ENCODE results near the gene PDE7B. TPM values are rescaled to one million over a fixed set of nuclear protein-coding genes. Genes with fewer than 3 reads are reported as not detected.
"Not testable (repeated sequence)": the region's sequence is repeated elsewhere in the genome, so short reads cannot be mapped to it uniquely, and the experiment has no call there.

PDE7B gene
- total RNA-seq, 3 donors from 2014 or later, result 0.05 to 0.18 TPM; not detected in 1

DNA sequence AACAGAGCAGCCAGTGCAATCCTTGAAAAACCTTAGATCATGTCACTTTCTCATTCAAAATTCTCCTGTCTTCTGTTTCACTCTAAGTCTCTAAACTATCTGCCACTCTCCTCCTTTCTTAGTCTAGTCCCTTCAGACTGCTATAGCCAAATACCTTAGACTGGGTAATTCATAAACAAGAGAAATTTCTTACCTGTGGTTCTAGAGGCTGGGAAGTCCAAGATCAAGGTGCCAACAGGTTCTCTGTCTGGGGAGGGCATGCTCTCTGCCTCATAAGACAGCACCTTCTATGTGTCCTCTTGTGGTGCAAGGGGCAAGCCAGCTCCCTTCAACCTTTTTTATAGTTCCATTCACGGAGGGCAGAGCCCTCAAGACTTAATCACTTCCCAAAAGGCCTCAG is 242.3 kb downstream of the PDE7B start:
- H3K36me3 Mint-ChIP-seq (ENCODE audit: insufficient read depth), result peaks cover 1% of the 10 kb centered on the region
- H3K27me3 Mint-ChIP-seq (ENCODE audit: low read depth), result no peaks in the 10 kb centered on the region
- no peak overlapping the region for H3K4me3 Mint-ChIP-seq
- ATAC-seq (no peak), DNase-seq (no peak)
- peaks cover 10% of the 10 kb centered on the region for H3K9me3 Mint-ChIP-seq
- H3K4me1 Mint-ChIP-seq (ENCODE audit: low read depth), result no peaks in the 10 kb centered on the region

DNA sequence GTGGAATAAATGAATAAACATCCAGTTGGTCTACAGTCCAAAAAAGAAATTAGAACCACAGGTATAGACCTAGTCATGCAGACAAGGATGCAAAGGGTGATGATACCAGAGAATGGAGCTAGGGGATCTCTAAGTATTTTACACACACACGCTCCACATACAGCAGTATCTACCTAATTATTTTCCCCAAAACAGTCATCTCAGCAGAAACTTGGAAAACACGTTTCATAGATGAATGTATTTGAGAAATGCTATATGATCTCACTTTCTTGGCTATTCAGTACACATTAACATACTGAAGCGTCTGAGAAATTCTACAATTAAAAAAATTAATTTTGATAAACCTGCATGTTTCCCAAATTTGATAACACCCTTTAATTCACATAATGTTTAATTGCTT is 243.3 kb downstream of the PDE7B start:
- DNase-seq, result no peak
- Mint-ChIP-seq H3K27me3 (ENCODE audit: low read depth) (no peaks in the 10 kb centered on the region), H3K4me3 (no peak overlapping the region), H3K4me1 (ENCODE audit: low read depth) (no peaks in the 10 kb centered on the region), H3K36me3 (ENCODE audit: insufficient read depth) (peaks cover 1% of the 10 kb centered on the region), H3K9me3 (peaks cover 10% of the 10 kb centered on the region)
- ATAC-seq, result no peak

DNA sequence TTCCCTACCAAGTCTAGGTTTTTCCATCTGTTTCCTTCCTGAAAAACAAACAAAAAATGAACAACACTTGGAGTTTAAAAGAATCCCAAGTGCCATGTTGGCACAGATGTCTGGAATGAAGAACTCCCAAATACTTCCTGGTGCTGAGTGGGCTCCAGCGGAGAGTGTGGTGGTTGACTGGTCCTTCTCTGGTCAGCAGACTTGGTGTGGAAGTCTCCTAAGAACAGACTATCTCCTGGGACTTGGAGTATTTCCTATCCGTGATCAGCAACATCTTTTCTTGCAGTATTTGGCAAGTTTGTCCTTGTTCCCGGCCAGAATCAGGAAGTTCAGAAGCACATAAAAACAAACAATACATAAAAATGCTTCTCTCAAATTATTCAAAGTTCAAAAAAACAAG is 244.5 kb downstream of the PDE7B start:
- peaks cover 1% of the 10 kb centered on the region for H3K36me3 Mint-ChIP-seq (ENCODE audit: insufficient read depth)
- peaks cover 10% of the 10 kb centered on the region for H3K9me3 Mint-ChIP-seq

DNA sequence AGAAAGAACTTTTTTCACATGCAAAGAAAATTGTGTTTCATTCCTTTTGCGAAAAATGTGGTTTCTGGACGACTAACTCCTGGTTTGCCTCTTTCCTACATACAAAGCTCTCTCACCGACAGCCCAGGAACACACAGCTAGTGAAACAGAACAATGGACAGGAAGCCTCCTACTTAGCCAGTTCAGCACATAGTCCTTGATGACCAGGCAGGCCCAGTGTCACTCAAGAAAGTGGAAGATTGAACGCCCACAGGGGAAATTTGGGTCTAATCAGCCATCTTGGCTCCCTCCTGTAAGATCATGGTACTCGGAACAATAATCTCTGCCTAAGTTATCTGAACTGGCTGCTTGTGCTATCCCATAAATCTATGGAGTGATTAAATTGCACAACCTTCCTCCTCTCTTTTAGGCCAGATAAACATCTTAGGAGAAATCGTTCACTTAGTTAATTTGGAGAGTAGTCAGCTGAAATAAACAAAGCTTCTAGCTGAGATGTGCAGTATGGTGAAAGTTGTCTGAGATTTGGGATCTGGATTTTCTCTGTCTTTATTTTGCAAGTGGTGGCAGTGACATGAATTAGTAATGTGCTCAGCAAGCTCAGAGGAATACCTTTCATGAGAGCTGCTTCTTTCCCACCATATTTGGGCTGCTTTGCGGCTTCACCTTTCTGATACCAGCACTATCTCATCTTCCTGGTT is 251.6 kb downstream of the PDE7B start:
- DNase-seq (no peak), ATAC-seq (no peak)
- H3K36me3 Mint-ChIP-seq (ENCODE audit: insufficient read depth), result no peaks in the 10 kb centered on the region
- H3K4me3 Mint-ChIP-seq, result no peak overlapping the region
- H3K4me1 Mint-ChIP-seq (ENCODE audit: low read depth), result no peaks in the 10 kb centered on the region
- no peaks in the 10 kb centered on the region for H3K9me3 Mint-ChIP-seq
- peaks cover 5% of the 10 kb centered on the region for H3K27me3 Mint-ChIP-seq (ENCODE audit: low read depth)

More for the DNA sequence above, 244.5 kb downstream of the PDE7B start:
- DNase-seq, result no peak
- ATAC-seq, result no peak
- no peak overlapping the region for H3K4me3 Mint-ChIP-seq
- no peaks in the 10 kb centered on the region for H3K27me3 Mint-ChIP-seq (ENCODE audit: low read depth)
- H3K4me1 Mint-ChIP-seq (ENCODE audit: low read depth), result no peaks in the 10 kb centered on the region

DNA sequence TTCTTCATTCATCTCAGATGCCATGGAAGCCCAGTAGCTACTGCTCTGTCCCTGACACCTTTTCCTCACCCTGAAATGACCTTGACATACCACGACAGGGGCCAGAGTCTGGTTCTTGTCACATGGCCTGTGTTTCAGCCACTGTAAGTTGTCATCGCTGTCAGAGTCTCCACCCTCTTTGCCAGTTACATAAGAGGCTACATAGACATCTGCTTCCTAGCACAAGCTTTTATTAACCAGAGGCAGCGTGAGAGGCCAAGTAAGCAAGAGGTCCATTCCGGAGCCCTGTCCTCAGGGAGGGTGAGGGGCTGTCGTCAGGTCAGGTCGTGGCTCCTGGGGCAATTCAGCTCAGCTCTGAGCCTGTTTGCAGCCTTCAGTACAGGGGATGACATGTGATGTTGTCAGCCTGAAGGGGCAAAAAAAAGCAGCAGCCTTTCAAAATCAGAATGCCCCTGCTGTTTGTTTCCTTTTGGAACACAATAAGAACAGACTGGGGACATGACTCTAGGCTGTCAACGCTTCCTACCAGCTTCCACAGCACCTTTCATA is 252.3 kb downstream of the PDE7B start:
- Mint-ChIP-seq H3K9me3 (no peaks in the 10 kb centered on the region), H3K27me3 (ENCODE audit: low read depth) (peaks cover 7% of the 10 kb centered on the region), H3K4me1 (ENCODE audit: low read depth) (no peaks in the 10 kb centered on the region), H3K36me3 (ENCODE audit: insufficient read depth) (no peaks in the 10 kb centered on the region), H3K4me3 (no peak overlapping the region)
- ATAC-seq (no peak), DNase-seq (no peak)

DNA sequence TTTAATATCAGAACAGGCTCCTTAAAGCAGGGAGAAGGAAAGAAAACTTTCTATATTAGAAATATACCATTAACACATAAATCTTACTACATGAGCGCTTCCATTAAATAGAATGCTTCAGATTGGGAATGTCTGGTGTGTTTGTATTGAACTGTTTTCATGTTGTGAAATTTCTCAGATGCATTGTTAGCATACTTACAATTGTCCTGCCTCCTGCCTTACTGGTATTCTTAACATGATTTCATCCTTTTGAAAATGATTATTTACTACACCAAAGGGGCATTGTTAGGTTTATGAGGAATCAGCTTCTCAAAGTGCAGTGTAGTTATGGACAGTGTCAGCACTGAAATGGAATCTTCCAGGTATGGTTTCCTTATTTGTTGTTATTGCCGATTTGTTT is 253.1 kb downstream of the PDE7B start:
- no peaks in the 10 kb centered on the region for H3K9me3 Mint-ChIP-seq
- no peak overlapping the region for H3K4me3 Mint-ChIP-seq
- no peaks in the 10 kb centered on the region for H3K4me1 Mint-ChIP-seq (ENCODE audit: low read depth)
- no peak for DNase-seq
- no peaks in the 10 kb centered on the region for H3K36me3 Mint-ChIP-seq (ENCODE audit: insufficient read depth)
- H3K27me3 Mint-ChIP-seq (ENCODE audit: low read depth), result peaks cover 7% of the 10 kb centered on the region
- ATAC-seq, result no peak

DNA sequence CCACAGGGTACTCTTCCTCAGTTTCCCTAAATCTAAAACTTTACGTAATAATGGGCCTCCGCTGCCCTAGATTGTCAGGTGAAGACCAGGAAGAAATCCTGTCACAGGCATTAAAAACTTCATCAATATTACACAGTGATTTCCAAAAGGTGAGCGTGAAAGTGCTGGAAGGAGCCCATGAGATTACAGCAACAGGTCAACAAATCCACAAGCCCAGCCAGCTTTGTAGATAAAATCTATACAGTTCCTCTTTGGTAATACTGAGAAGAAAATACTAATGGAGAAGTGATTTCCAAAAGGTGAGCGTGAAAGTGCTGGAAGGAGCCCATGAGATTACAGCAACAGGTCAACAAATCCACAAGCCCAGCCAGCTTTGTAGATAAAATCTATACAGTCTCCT is 254.3 kb downstream of the PDE7B start:
- not testable (repeated sequence) for DNase-seq; H3K4me3 Mint-ChIP-seq; H3K36me3 Mint-ChIP-seq (ENCODE audit: insufficient read depth); H3K4me1 Mint-ChIP-seq (ENCODE audit: low read depth); H3K9me3 Mint-ChIP-seq; H3K27me3 Mint-ChIP-seq (ENCODE audit: low read depth); ATAC-seq

DNA sequence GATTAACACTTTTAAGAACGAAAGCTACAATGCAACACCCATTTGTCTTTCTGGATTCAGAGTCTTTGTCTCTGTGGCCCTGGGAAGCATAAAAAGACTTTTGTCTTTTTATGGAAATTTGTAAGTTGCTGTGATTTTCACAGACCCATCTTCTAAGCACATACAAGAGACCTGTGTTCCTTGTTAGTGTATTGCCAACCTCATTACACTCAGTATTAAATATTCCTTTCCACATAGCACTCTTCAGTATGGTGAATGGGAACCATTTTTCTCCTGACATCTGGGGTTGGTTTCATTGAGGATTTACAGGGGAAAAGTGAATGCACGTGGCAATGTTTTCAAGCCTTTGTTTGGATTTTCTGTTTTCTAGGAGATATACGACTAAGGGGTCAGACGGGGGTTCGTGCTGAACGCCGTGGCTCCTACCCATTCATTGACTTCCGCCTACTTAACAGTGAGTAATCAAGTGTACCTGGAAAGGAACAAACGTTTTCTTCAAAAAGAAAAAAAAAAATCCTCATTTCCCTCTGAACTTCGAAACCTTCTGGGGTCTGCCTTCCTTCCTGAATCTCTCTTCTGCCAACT is 257.0 kb downstream of the PDE7B start:
- Mint-ChIP-seq H3K4me1 (ENCODE audit: low read depth) (no peaks in the 10 kb centered on the region), H3K9me3 (no peaks in the 10 kb centered on the region), H3K4me3 (no peak overlapping the region), H3K27me3 (ENCODE audit: low read depth) (peaks cover 7% of the 10 kb centered on the region), H3K36me3 (ENCODE audit: insufficient read depth) (no peaks in the 10 kb centered on the region)
- no peak for DNase-seq
- ATAC-seq, result no peak

DNA sequence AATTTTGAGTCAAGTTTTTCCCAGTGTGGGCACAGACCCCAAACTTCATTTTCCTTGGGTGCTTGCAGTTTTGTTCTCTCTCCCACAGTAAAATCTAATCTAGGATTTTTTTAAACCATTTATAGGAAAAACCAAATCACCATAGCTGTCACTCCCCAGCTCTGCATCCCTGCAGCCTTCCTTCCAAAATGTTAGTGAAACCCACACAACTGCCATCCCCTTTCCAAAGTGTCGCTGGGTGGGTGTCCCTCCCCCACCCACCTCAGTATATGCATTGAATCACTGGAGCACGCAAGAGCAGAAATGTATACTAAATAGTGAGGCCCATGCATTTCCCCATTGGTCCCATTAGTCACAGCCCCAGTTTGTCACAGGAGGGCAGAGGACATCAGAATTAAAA is 260.3 kb downstream of the PDE7B start:
- Mint-ChIP-seq H3K27me3 (ENCODE audit: low read depth) (peaks cover 2% of the 10 kb centered on the region), H3K9me3 (no peaks in the 10 kb centered on the region), H3K4me1 (ENCODE audit: low read depth) (no peaks in the 10 kb centered on the region), H3K36me3 (ENCODE audit: insufficient read depth) (no peaks in the 10 kb centered on the region), H3K4me3 (no peak overlapping the region)
- DNase-seq (no peak), ATAC-seq (no peak)

DNA sequence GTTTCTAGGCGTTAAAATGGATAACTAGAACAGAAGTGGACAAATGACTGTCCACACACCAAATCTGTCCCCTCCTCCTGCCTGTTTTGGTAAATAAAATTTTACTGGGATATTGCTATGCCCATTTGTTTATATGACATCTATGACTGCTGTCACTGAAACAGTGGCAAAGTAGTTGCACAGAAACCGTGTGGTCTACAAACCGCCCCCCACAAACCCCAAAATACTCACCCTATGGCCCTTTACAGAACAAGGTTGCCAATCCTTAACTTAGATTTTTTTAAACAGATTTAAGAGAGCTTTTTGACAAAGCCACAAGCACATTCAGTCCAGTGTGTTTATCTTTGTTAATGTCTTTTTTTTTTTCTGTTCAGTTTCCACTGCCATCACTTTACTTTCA is 260.8 kb downstream of the PDE7B start:
- DNase-seq (no peak), ATAC-seq (no peak)
- Mint-ChIP-seq H3K9me3 (no peaks in the 10 kb centered on the region), H3K4me1 (ENCODE audit: low read depth) (no peaks in the 10 kb centered on the region), H3K27me3 (ENCODE audit: low read depth) (peaks cover 2% of the 10 kb centered on the region), H3K36me3 (ENCODE audit: insufficient read depth) (no peaks in the 10 kb centered on the region), H3K4me3 (no peak overlapping the region)

DNA sequence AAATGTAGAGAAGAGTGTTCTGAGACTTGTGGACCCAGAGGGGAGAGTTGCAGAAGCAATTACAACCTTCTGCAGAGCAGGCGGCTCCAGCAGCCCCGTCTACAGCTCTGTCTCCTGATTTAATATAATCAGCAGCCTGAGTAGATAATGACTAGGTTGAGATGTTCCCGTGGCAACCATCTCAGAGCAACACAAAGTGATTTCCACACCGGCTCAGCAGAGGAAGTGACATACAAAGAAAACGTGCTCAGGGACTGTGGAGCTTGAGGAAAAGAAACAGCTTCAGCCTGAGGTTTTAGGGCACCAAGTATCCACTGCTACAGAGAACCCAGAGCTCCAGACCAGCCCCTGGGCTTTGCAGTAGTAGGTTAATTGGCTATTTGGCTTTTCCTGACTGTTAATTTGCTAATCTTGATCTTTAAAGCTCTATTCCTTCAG is 262.3 kb downstream of the PDE7B start:
- no peak overlapping the region for H3K4me3 Mint-ChIP-seq
- no peak for ATAC-seq
- no peaks in the 10 kb centered on the region for H3K36me3 Mint-ChIP-seq (ENCODE audit: insufficient read depth)
- no peaks in the 10 kb centered on the region for H3K4me1 Mint-ChIP-seq (ENCODE audit: low read depth)
- no peak for DNase-seq
- peaks cover under 1% of the 10 kb centered on the region for H3K27me3 Mint-ChIP-seq (ENCODE audit: low read depth)
- H3K9me3 Mint-ChIP-seq, result no peaks in the 10 kb centered on the region

DNA sequence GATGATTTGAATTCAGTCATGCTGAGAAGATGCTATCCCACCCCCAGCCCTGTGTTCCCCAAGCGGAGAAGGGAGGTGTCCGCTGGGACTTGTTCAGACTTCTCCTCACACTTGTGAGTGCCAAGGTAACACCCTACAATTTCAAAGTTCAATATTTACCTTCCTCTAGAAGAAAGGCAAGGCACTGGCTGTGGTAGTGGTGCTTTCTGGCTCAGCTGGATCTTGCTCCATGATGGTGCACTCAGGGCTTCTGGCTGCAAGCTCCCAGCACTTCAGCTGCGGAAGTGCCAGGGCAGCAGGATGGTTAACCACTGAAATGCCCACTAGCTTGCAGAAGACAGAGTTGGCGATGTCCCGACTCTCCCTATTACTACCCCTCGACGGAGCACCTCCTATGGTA is 263.2 kb downstream of the PDE7B start:
- Mint-ChIP-seq H3K4me1 (ENCODE audit: low read depth) (no peaks in the 10 kb centered on the region), H3K9me3 (no peaks in the 10 kb centered on the region), H3K36me3 (ENCODE audit: insufficient read depth) (no peaks in the 10 kb centered on the region), H3K4me3 (no peak overlapping the region), H3K27me3 (ENCODE audit: low read depth) (no peaks in the 10 kb centered on the region)
- DNase-seq (no peak), ATAC-seq (no peak)

DNA sequence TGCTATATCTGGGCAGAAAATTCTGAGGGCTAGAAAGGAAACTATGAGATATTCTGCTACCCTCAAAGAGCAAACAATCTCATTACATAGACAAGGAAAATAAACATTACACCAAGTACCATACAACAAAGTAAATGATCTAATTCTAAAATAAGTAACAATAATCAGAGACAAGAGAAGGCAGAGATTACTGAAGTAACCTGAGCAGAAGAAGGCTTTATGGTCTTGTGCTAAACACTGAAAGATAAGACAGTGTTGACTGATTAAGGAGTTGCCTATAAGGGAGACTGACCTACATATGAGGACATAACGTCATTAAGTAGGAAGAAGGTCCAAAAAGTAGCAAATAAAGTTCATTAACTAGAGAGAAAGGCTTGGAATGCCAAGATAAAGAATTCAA is 264.4 kb downstream of the PDE7B start:
- Mint-ChIP-seq H3K4me3 (no peak overlapping the region), H3K9me3 (no peaks in the 10 kb centered on the region)
- ATAC-seq, result no peak

DNA sequence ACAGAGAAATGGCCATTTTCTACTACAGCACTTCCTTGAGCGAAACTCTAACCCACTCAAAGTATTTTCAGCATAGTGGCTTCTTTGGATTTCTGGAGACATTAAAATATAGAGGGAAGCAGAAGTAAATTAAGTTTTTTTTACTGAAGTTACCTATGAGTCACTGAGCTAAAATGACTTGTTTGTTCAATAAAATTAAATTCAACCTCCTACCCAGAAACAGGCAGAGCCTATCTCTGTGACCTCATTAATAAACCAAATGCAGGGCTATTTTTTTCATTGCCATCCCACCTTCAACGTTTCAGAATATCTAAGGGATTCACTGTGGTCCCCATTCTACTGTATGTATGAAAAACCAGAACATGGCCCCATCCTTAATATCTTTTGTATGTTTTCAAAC is 265.6 kb downstream of the PDE7B start:
- DNase-seq, result no peak

More for the DNA sequence above, 264.4 kb downstream of the PDE7B start:
- Mint-ChIP-seq H3K27me3 (ENCODE audit: low read depth) (no peaks in the 10 kb centered on the region), H3K36me3 (ENCODE audit: insufficient read depth) (no peaks in the 10 kb centered on the region), H3K4me1 (ENCODE audit: low read depth) (no peaks in the 10 kb centered on the region)
- no peak for DNase-seq

DNA sequence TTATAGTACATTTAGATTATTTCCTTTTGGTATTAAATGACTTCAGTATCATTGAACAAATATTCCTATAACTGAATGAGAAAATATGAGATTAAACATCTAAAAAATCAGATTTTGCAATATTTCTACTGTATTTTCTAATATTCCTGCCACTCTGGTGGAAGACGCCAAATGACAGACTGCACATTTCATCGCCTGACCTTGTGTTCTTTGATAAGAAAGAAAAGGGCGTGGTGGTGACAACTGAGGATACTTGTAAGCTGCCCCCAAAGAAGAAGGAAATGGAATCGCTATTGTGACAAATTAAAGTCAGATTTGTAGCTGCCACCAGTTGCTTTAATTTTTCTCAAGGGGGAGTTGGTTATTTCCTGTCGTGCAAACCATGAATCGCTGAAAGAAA is 267.3 kb downstream of the PDE7B start:
- ATAC-seq, result no peak
- DNase-seq, result no peak
- no peaks in the 10 kb centered on the region for H3K27me3 Mint-ChIP-seq (ENCODE audit: low read depth)
- H3K9me3 Mint-ChIP-seq, result no peaks in the 10 kb centered on the region
- no peaks in the 10 kb centered on the region for H3K36me3 Mint-ChIP-seq (ENCODE audit: insufficient read depth)
- H3K4me3 Mint-ChIP-seq, result no peak overlapping the region
- H3K4me1 Mint-ChIP-seq (ENCODE audit: low read depth), result no peaks in the 10 kb centered on the region

More for the DNA sequence above, 265.6 kb downstream of the PDE7B start:
- ATAC-seq, result no peak
- no peaks in the 10 kb centered on the region for H3K9me3 Mint-ChIP-seq
- no peak overlapping the region for H3K4me3 Mint-ChIP-seq
- no peaks in the 10 kb centered on the region for H3K27me3 Mint-ChIP-seq (ENCODE audit: low read depth)
- no peaks in the 10 kb centered on the region for H3K36me3 Mint-ChIP-seq (ENCODE audit: insufficient read depth)
- no peaks in the 10 kb centered on the region for H3K4me1 Mint-ChIP-seq (ENCODE audit: low read depth)

Data from activated T-cell treated with anti-CD3 and anti-CD28 coated beads, Interleukin-2, amount 50 U/mL, for 4 hours (primary cell).